SK-N-SH (cell line): ENCODE measurements around the gene MYH1. TPM values are rescaled to one million over a fixed set of nuclear protein-coding genes. Genes with fewer than 3 reads are reported as not detected.

Experiments used
- CTCF ChIA-PET: fragments of 300-600, 350-600 bp; formaldehyde crosslinking; extraction: SDS; loops from one replicate; lab custom pipeline; 2021; lab: Yijun Ruan, JAX
- POLR2A ChIA-PET: fragments of 350-600 bp; sonication (Branson Sonifier 250); formaldehyde crosslinking; extraction: SDS; loops from one replicate; lab custom pipeline; 2020; ENCODE audit warnings: antibody characterized with exemption, inconsistent platforms; lab: Yijun Ruan, JAX
- DNase-seq: peaks from one replicate; pipeline ENCODE4 v3.0.0; 2012
- H2AFZ ChIP-seq: fragments of 200-600 bp; sonication (generic); 2 replicates; pipeline ENCODE4 v1.8.1; 2016; ENCODE audit warnings: antibody characterized with exemption, mild to moderate bottlenecking, low read depth
- H3F3A ChIP-seq: fragments of 200-600 bp; sonication (generic); replicated peaks from 2 replicates; pipeline ENCODE3; 2016; ENCODE audit warnings: antibody characterized with exemption, mild to moderate bottlenecking; ENCODE audit not compliant: insufficient read depth
- H3K27ac ChIP-seq, 2 experiments: fragments of 200-500 bp in 1 of 2; fragments of 200-600 bp in 1 of 2; sonication (Bioruptor generic) in 1 of 2; sonication (generic), shearing (Covaris generic) in 1 of 2; 2 replicates each; pipeline versions ENCODE4 v1.5.1 to v1.6.1; 2014 to 2016; ENCODE audit warnings: low read depth in 2 of 2, inconsistent platforms in 1 of 2, low read length in 1 of 2, mild to moderate bottlenecking in 1 of 2, mixed read lengths in 1 of 2
- H3K27me3 ChIP-seq: fragments of 200-600 bp; sonication (generic), shearing (Covaris generic); 2 replicates; pipeline ENCODE4 v1.6.1; 2016; ENCODE audit warnings: mixed run types; ENCODE audit not compliant: insufficient read depth
- H3K36me3 ChIP-seq, 2 experiments: fragments of 200-500 bp in 1 of 2; fragments of 200-600 bp in 1 of 2; sonication (Bioruptor generic) in 1 of 2; sonication (generic) in 1 of 2; replicated peaks in 1 of 2; 2 replicates each; pipeline versions ENCODE3 to v1.5.1; 2014 to 2016; ENCODE audit warnings: low read length in 1 of 2, mild to moderate bottlenecking in 1 of 2; ENCODE audit not compliant: insufficient read depth in 2 of 2, control insufficient read depth in 1 of 2
- H3K4me1 ChIP-seq, 2 experiments: fragments of 200-500 bp in 1 of 2; fragments of 200-600 bp in 1 of 2; sonication (Bioruptor generic) in 1 of 2; sonication (generic), shearing (Covaris generic) in 1 of 2; 2 replicates each; pipeline versions ENCODE4 v1.5.1 to v1.6.1; 2014 to 2016; ENCODE audit warnings: low read depth in 1 of 2, low read length in 1 of 2, mixed run types in 1 of 2; ENCODE audit not compliant: insufficient read depth in 2 of 2, control insufficient read depth in 1 of 2
- H3K4me2 ChIP-seq: fragments of 200-600 bp; sonication (generic), shearing (Covaris generic); 2 replicates; pipeline ENCODE4 v1.6.1; 2017; ENCODE audit warnings: mixed run types
- H3K4me3 ChIP-seq, 2 experiments: fragments of 200-500 bp in 1 of 2; fragments of 200-600 bp in 1 of 2; sonication (Bioruptor generic) in 1 of 2; sonication (generic), shearing (Covaris generic) in 1 of 2; 2 replicates each; pipeline versions ENCODE4 v1.5.1 to v1.8.1; 2014 to 2016; ENCODE audit warnings: low read depth in 2 of 2, inconsistent platforms in 1 of 2, low read length in 1 of 2, mild to moderate bottlenecking in 1 of 2, mixed read lengths in 1 of 2, moderate library complexity in 1 of 2
- H3K79me2 ChIP-seq: fragments of 200-600 bp; sonication (generic); 2 replicates; pipeline ENCODE4 v1.8.1; 2017; ENCODE audit warnings: mild to moderate bottlenecking; ENCODE audit not compliant: insufficient read depth
- H3K9ac ChIP-seq: fragments of 200-600 bp; sonication (generic); 2 replicates; pipeline ENCODE4 v1.6.1; 2017; ENCODE audit warnings: mixed run types
- H3K9me2 ChIP-seq: fragments of 200-600 bp; sonication (generic); 2 replicates; pipeline ENCODE4 v1.6.1; 2017; ENCODE audit warnings: mixed run types
- H3K9me3 ChIP-seq: fragments of 200-600 bp; sonication (generic); 2 replicates; pipeline ENCODE4 v1.6.1; 2017; ENCODE audit warnings: mixed run types, mild to moderate bottlenecking, moderate library complexity
- H4K20me1 ChIP-seq: fragments of 200-600 bp; sonication (generic); 2 replicates; pipeline ENCODE4 v1.6.1; 2017; ENCODE audit warnings: mild to moderate bottlenecking, mixed run types; ENCODE audit not compliant: insufficient read depth
- ELF1 ChIP-seq: IDR thresholded peaks from 2 replicates; pipeline ENCODE4 v1.4.0; 2012
- WGBS: methylation state at CpG from one replicate; pipeline ENCODE4 v1.1.6; 2017; ENCODE audit warnings: low lambda C conversion rate; 5-methylcytosine and 5-hydroxymethylcytosine counted together
- polyA plus RNA-seq, 3 experiments: library from polyadenylated mRNA; depleted of rRNA; stranded (reverse); fragments of >200 nt; gene quantifications; 2 replicates each; pipeline ENCODE4 v1.2.3, GENCODE V29; 2012

Gene MYH1
- polyA plus RNA-seq, 1 of the 3 experiments (the other 2 are of a cell fraction) = 0.03 TPM

DNA sequence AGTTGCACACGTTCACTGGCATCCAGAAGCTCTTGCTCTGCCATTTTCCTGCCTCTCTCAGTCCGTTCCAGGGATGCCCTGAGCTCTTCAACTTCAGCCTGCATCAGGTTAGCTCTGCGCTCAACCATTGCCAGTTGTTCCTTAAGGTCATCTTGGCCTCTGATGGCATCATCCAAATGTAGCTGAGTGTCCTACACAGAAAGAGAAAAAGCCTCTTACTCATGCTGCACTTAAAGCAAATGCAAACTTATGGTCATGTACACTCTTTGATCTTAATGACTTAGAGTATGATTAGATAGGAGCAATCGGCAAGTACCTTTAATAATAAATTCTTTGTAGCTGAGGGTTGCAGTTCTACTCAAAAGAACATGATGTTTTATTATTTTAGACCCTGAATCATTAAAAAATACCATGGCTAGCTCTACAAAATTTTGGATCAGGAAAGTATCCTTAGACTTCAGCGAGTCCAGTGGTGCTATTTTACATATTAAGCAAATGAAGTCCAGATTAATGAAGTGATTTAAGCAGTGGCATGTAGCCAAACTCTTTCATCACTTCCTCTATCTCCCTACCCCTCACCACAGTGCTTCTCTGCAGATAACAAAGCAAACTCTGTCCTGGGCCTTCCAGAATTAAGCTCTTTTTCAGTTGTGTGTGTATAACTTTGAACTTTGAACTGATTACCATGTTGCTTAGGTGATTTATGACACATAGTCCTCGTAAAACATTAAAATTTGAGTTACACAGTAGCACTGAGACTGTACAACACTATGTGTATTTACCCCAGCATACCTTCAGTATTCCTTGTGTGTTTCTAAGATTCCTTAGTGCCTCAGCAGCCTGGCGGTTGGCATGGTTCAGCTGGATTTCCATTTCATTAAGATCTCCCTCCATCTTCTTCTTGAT lies 71.1 kb downstream of the MYH1 start:
- Histone ChIP-seq H3K79me2 (no peaks in the 10 kb centered on the region), H3K9ac (no peak overlapping the region), H3K27me3 (peaks cover 8% of the 10 kb centered on the region; the same call in 1 of the 2 replicates), H3F3A (no peaks in the 10 kb centered on the region), H3K27ac (no peak overlapping the region), H3K36me3 (no peaks in the 10 kb centered on the region), H2AFZ (no peak overlapping the region), H3K9me2 (no peaks in the 10 kb centered on the region), H3K4me3 (no peak overlapping the region), H3K4me1 (no peaks in the 10 kb centered on the region), H3K4me2 (no peak overlapping the region), H4K20me1 (no peaks in the 10 kb centered on the region), H3K9me3 (no peaks in the 10 kb centered on the region)
- CTCF ChIA-PET = no interaction called here
- no peak for DNase-seq
- 2% methylated on average over 7 of the region's 7 CpGs for WGBS
- POLR2A ChIA-PET = no interaction called here
- no peak for TF ChIP-seq ELF1

Other genes with a start within 250 kb of the MYH1 start
- gene MYH13, start 145.5 kb downstream of the MYH1 start, polyA plus RNA-seq (2012; rRNA removed) = not detected in 2 replicates
- under 0.01 TPM in 1 of 2 replicates, not detected in the other for gene MYH8, start 96.6 kb downstream of the MYH1 start, polyA plus RNA-seq (2012; rRNA removed)
- gene MYH4, start 49.0 kb downstream of the MYH1 start, polyA plus RNA-seq (2012; rRNA removed) = not detected in 2 replicates
- 0.10 and 0.19 TPM in 2 replicates for gene MYH2, start 31.1 kb upstream of the MYH1 start, polyA plus RNA-seq (2012; rRNA removed)
- 2.7 and 3.4 TPM in 2 replicates for gene MYH3, start 138.8 kb upstream of the MYH1 start, polyA plus RNA-seq (2012; rRNA removed)
- gene SCO1, start 179.0 kb upstream of the MYH1 start, polyA plus RNA-seq (2012; rRNA removed) = 28.6 and 32.7 TPM in 2 replicates
- gene ADPRM, start 179.1 kb upstream of the MYH1 start, polyA plus RNA-seq (2012; rRNA removed) = 7.6 and 10.8 TPM in 2 replicates
- gene TMEM220, start 211.5 kb upstream of the MYH1 start, polyA plus RNA-seq (2012; rRNA removed) = 2.7 and 3.1 TPM in 2 replicates